Skeletal muscle tissue (tissue), 4 donors: ENCODE data around the gene AHSP. TPM values are rescaled to one million over a fixed set of nuclear protein-coding genes. Genes with fewer than 3 reads are reported as not detected.
A peak's percentile ranks its signal among the peaks of the same experiment; 100 is the strongest.
"Not testable (repeated sequence)": the region's sequence is repeated elsewhere in the genome, so short reads cannot be mapped to it uniquely, and the experiment has no call there.

Source experiments
- H3K27ac ChIP-seq: one replicate; pipeline ENCODE4 v1.7.0; 2013; ENCODE audit warnings: mild to moderate bottlenecking, low read depth, low read length, inconsistent platforms
- H3K27me3 ChIP-seq, 3 donors: one replicate each; pipeline ENCODE4 v1.7.0; 2013; ENCODE audit warnings: low read length in 3 of 3; ENCODE audit not compliant: control insufficient read depth in 3 of 3, insufficient read depth in 3 of 3
- H3K36me3 ChIP-seq, 3 donors: one replicate each; pipeline ENCODE4 v1.7.0; 2013; ENCODE audit warnings: low read length in 3 of 3; ENCODE audit not compliant: control insufficient read depth in 3 of 3, insufficient read depth in 3 of 3
- H3K4me1 ChIP-seq, 3 donors: one replicate each; pipeline ENCODE4 v1.7.0; 2013; ENCODE audit warnings: low read length in 3 of 3, mild to moderate bottlenecking in 3 of 3; ENCODE audit not compliant: control insufficient read depth in 3 of 3, insufficient read depth in 3 of 3
- H3K4me3 ChIP-seq, 3 donors: one replicate each; pipeline ENCODE4 v1.7.0; 2013; ENCODE audit warnings: low read length in 3 of 3
- H3K9ac ChIP-seq, 3 donors: one replicate each; pipeline ENCODE4 v1.7.0; 2013; ENCODE audit warnings: low read length in 3 of 3, mild to moderate bottlenecking in 3 of 3, moderate library complexity in 2 of 3, low read depth in 1 of 3
- H3K9me3 ChIP-seq, 3 donors: one replicate each; pipeline ENCODE4 v1.7.0; 2013; ENCODE audit warnings: low read length in 3 of 3; ENCODE audit not compliant: control insufficient read depth in 3 of 3
- total RNA-seq: library from RNA; depleted of rRNA; stranded (reverse); fragments of >200 nt; gene quantifications from one replicate; pipeline ENCODE4 v1.2.3, GENCODE V29; 2014
- donor health status: Osteomylitis.

The AHSP gene
- total RNA-seq, 1 donor from 2014 or later: 150 TPM

GRCh38 chr16:31538243-31538598 is 10.5 kb downstream of the AHSP start:
- H3K27me3 ChIP-seq: peaks cover 22 to 25% (median 23%) of the 10 kb centered on the region in 3 donors
- not testable (repeated sequence) for H3K4me3 ChIP-seq

GRCh38 chr16:31539762-31540161 is 12.1 kb downstream of the AHSP start:
- not testable (repeated sequence) for H3K9ac ChIP-seq, H3K4me1 ChIP-seq
- peaks cover 22 to 25% (median 23%) of the 10 kb centered on the region in 3 donors for H3K27me3 ChIP-seq

More at GRCh38 chr16:31538243-31538598, 10.5 kb downstream of the AHSP start:
- H3K4me1 ChIP-seq, H3K9ac ChIP-seq, H3K36me3 ChIP-seq, H3K9me3 ChIP-seq, H3K27ac ChIP-seq: not testable (repeated sequence)

GRCh38 chr16:31542763-31543162 is 15.1 kb downstream of the AHSP start:
- peaks cover 0 to 2% (median 0%) of the 10 kb centered on the region in 3 donors for H3K9me3 ChIP-seq
- H3K36me3 ChIP-seq: no peaks in the 10 kb centered on the region
- H3K27ac ChIP-seq: no peak overlapping the region
- no peak overlapping the region for H3K9ac ChIP-seq
- H3K27me3 ChIP-seq: peaks cover 7 to 15% (median 12%) of the 10 kb centered on the region in 3 donors
- H3K4me3 ChIP-seq: no peak overlapping the region
- H3K4me1 ChIP-seq: no peaks in the 10 kb centered on the region

More at GRCh38 chr16:31539762-31540161, 12.1 kb downstream of the AHSP start:
- not testable (repeated sequence) for H3K4me3 ChIP-seq, H3K27ac ChIP-seq, H3K36me3 ChIP-seq, H3K9me3 ChIP-seq

- H3K36me3 ChIP-seq: no peaks in the 10 kb centered on the region
- no peak overlapping the region for H3K9ac ChIP-seq
- no peaks in the 10 kb centered on the region for H3K9me3 ChIP-seq
- no peak overlapping the region for H3K27ac ChIP-seq
- peaks cover 3 to 12% (median 11%) of the 10 kb centered on the region in 3 donors for H3K27me3 ChIP-seq
- H3K4me3 ChIP-seq: no peak overlapping the region
- no peaks in the 10 kb centered on the region for H3K4me1 ChIP-seq
Measured at GRCh38 chr16:31561426-31562233, 33.9 kb downstream of the AHSP start.

- no peaks in the 10 kb centered on the region for H3K36me3 ChIP-seq
- H3K27me3 ChIP-seq: peaks cover 21 to 33% (median 23%) of the 10 kb centered on the region in 3 donors
- H3K4me1 ChIP-seq: no peaks in the 10 kb centered on the region
- peak overlapping the region in 2 of 3 donors; percentile 22 to 59 for H3K4me3 ChIP-seq
- peak overlapping the region in 1 of 3 donors; percentile 20 for H3K9ac ChIP-seq
- no peaks in the 10 kb centered on the region for H3K9me3 ChIP-seq
- no peak overlapping the region for H3K27ac ChIP-seq
Measured at GRCh38 chr16:31568577-31569359, 41.1 kb downstream of the AHSP start.

GRCh38 chr16:31569360-31569717 is 41.6 kb downstream of the AHSP start:
- Histone ChIP-seq H3K9me3 (no peaks in the 10 kb centered on the region), H3K27ac (no peak overlapping the region), H3K27me3 (peaks cover 21 to 32% (median 23%) of the 10 kb centered on the region in 3 donors), H3K36me3 (no peaks in the 10 kb centered on the region), H3K4me1 (no peaks in the 10 kb centered on the region), H3K4me3 (no peak overlapping the region), H3K9ac (no peak overlapping the region)

GRCh38 chr16:31572821-31573220 is 45.1 kb downstream of the AHSP start:
- Histone ChIP-seq H3K36me3 (no peaks in the 10 kb centered on the region), H3K4me3 (no peak overlapping the region), H3K27me3 (peaks cover 14 to 24% (median 23%) of the 10 kb centered on the region in 3 donors), H3K4me1 (no peaks in the 10 kb centered on the region), H3K9me3 (peaks cover 0 to 4% (median 0%) of the 10 kb centered on the region in 3 donors), H3K9ac (no peak overlapping the region), H3K27ac (no peak overlapping the region)

- not testable (repeated sequence) for H3K9ac ChIP-seq, H3K9me3 ChIP-seq, H3K36me3 ChIP-seq, H3K27ac ChIP-seq, H3K4me3 ChIP-seq, H3K4me1 ChIP-seq
- H3K27me3 ChIP-seq: peaks cover 4 to 15% (median 13%) of the 10 kb centered on the region in 3 donors
Measured at GRCh38 chr16:31574159-31574558, 46.5 kb downstream of the AHSP start.

GRCh38 chr16:31577411-31577810 is 49.7 kb downstream of the AHSP start:
- H3K9me3 ChIP-seq: peaks cover 0 to 4% (median 3%) of the 10 kb centered on the region in 3 donors
- no peak overlapping the region for H3K27ac ChIP-seq
- no peaks in the 10 kb centered on the region for H3K27me3 ChIP-seq
- H3K4me3 ChIP-seq: no peak overlapping the region
- H3K4me1 ChIP-seq: no peaks in the 10 kb centered on the region
- no peak overlapping the region for H3K9ac ChIP-seq
- no peaks in the 10 kb centered on the region for H3K36me3 ChIP-seq
